ENCODE data around the gene TRIM65. TPM values are rescaled to one million over a fixed set of nuclear protein-coding genes. Genes with fewer than 3 reads are reported as not detected.

The TRIM65 gene
- total RNA-seq, 6 experiments from 2014 or later = 5.9 to 8.1 (median 7.6) TPM

GRCh38 chr17:75915268-75915667, 18.5 kb upstream of the TRIM65 start:
- 93% methylated on average over 5 of the region's 8 CpGs for WGBS (ENCODE audit: insufficient coverage, low coverage, low lambda C conversion rate, missing lambda C conversion rate)
- Histone ChIP-seq H3K4me1 (no peaks in the 10 kb centered on the region), H3K9me3 (no peaks in the 10 kb centered on the region), H3K4me3 (no peak overlapping the region), H3K27me3 (no peaks in the 10 kb centered on the region), H3K27ac (no peak overlapping the region), H3K36me3 (no peaks in the 10 kb centered on the region)
- TF ChIP-seq CTCF (IDR thresholded peaks at IDR 0.05) (no peak), POLR2A (IDR thresholded peaks at IDR 0.05) (no peak)
- ATAC-seq (no peak), DNase-seq (no peak)
- intact Hi-C loops (cut with DNase I) = no loop called here

- intact Hi-C loops (cut with DNase I) = no loop called here
- WGBS (ENCODE audit: insufficient coverage, low coverage, low lambda C conversion rate, missing lambda C conversion rate) = 100% methylated on average over 1 of the region's 34 CpGs
- DNase-seq (no peak), ATAC-seq (no peak)
- Histone ChIP-seq H3K4me1 (no peaks in the 10 kb centered on the region), H3K36me3 (no peaks in the 10 kb centered on the region), H3K27ac (no peak overlapping the region), H3K9me3 (no peaks in the 10 kb centered on the region), H3K27me3 (no peaks in the 10 kb centered on the region), H3K4me3 (no peak overlapping the region)
- TF ChIP-seq CTCF (IDR thresholded peaks at IDR 0.05) (no peak), POLR2A (IDR thresholded peaks at IDR 0.05) (no peak)
Observed at GRCh38 chr17:75914643-75915267, 18.0 kb upstream of the TRIM65 start.

- Histone ChIP-seq H3K4me1 (no peaks in the 10 kb centered on the region), H3K36me3 (no peaks in the 10 kb centered on the region), H3K27ac (no peak overlapping the region), H3K9me3 (no peaks in the 10 kb centered on the region), H3K27me3 (no peaks in the 10 kb centered on the region), H3K4me3 (no peak overlapping the region)
- TF ChIP-seq POLR2A (IDR thresholded peaks at IDR 0.05) (no peak), CTCF (IDR thresholded peaks at IDR 0.05) (no peak)
- ATAC-seq (peak in 1 of 4 donors; percentile 6), DNase-seq (no peak)
- 88% methylated on average over 5 of the region's 32 CpGs for WGBS (ENCODE audit: insufficient coverage, low coverage, low lambda C conversion rate, missing lambda C conversion rate)
- intact Hi-C loops (cut with DNase I) = no loop called here
Observed at GRCh38 chr17:75913537-75914210, 16.9 kb upstream of the TRIM65 start.

- H3K9me3 ChIP-seq = no peaks in the 10 kb centered on the region
- H3K4me3 ChIP-seq = no peak overlapping the region
- H3K27ac ChIP-seq = no peak overlapping the region
- no peaks in the 10 kb centered on the region for H3K36me3 ChIP-seq
- peaks cover 0 to under 1% (median 0%) of the 10 kb centered on the region in 4 donors for H3K4me1 ChIP-seq
- intact Hi-C loops (cut with DNase I) = no loop called here
- H3K27me3 ChIP-seq = no peaks in the 10 kb centered on the region
- TF ChIP-seq CTCF (IDR thresholded peaks at IDR 0.05) (no peak), POLR2A (IDR thresholded peaks at IDR 0.05) (no peak)
- DNase-seq (no peak), ATAC-seq (no peak)
- 83% methylated on average over 1 of the region's 6 CpGs for WGBS (ENCODE audit: insufficient coverage, low coverage, low lambda C conversion rate, missing lambda C conversion rate)
Observed at GRCh38 chr17:75910699-75911098, 13.9 kb upstream of the TRIM65 start.

All from right lobe of liver (tissue), 6 donors.